Fibroblast of lung (primary cell): ENCODE data around the gene TAS2R1.

Experiments
- CTCF ChIP-seq, 2 donors: IDR thresholded peaks in 1 of 2; conservative IDR thresholded peaks in 1 of 2; 1 replicate in 1 of 2; 2 replicates in 1 of 2; pipeline ENCODE4 v1.5.1; 2011 to 2012; ENCODE audit warnings: low read length in 2 of 2, control low read depth in 1 of 2, inconsistent platforms in 1 of 2, low read depth in 1 of 2, mild to moderate bottlenecking in 1 of 2
- EZH2 ChIP-seq: IDR thresholded peaks from 2 replicates; pipeline ENCODE4 v1.5.1; 2012; ENCODE audit warnings: low read length, control low read depth, mild to moderate bottlenecking; ENCODE audit errors: missing control alignments

GRCh38 chr5:9619331-9620092, 10.6 kb downstream of the TAS2R1 start:
- TF ChIP-seq CTCF (conservative IDR thresholded peaks at IDR 0.05 in 1 of 2, IDR thresholded peaks at IDR 0.05 in 1 of 2; ENCODE audit: low read depth in 1 of 2, low read length in 2 of 2) (no peak), EZH2 (no peak)
